ENCODE data around the gene LETM1.

LETM1 gene

DNA sequence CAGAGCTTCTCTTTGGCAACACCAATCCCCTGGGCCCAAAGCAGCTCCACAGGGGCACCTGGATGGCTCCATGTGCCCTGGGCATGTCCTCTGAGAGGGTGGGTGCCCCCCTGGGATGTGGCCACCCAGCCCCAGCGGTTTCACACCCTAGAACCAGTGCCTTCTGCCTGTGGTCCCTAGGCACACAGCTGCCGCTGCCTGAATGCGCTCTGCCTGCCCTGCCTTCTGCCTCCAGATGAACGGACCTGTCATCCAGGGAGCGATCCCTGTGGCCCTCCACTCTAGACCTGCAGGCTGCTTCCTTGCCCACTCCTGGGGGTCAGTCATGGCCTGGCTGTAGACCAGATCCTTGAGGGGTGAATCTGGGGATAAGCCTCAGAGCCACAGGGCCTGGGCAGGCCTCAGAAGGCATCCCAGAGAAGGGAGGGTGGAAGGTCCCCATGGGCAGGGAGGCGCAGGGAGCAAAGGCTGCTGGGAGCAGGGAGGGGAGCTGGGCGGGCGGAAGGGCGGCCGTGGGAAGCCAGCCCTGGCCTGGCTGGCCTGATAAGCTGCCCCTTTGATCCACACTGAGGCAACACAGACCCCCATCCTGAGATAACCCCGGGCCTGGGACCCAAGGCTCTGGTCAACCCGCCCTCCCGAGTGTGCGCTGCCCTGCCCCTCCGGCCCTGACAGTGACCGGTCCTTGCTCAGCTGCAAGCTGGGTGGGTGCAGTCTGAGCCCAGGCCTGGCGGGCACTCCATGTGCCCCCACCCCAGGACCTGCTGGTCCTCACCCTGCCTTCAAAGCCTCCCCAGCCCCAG, 71.0 kb downstream of the LETM1 start:
- no peak overlapping the region for H3K4me3 ChIP-seq (ENCODE audit: low read length)
- H3K4me1 ChIP-seq (ENCODE audit: insufficient read depth, low read length), result peaks cover 41% of the 10 kb centered on the region
- no peaks in the 10 kb centered on the region for H3K36me3 ChIP-seq (ENCODE audit: insufficient read depth, low read length)
- H2AFZ ChIP-seq (ENCODE audit: low read depth, low read length), result no peak overlapping the region
- H3K27me3 ChIP-seq (ENCODE audit: insufficient read depth, low read length), result peaks cover 4% of the 10 kb centered on the region
- H3K9me3 ChIP-seq (ENCODE audit: low read length), result no peaks in the 10 kb centered on the region

- H3K4me1 ChIP-seq (ENCODE audit: insufficient read depth, low read length), result peaks cover 47% of the 10 kb centered on the region
Measured at GRCh38 chr4:1784395-1784788, 71.6 kb downstream of the LETM1 start.

DNA sequence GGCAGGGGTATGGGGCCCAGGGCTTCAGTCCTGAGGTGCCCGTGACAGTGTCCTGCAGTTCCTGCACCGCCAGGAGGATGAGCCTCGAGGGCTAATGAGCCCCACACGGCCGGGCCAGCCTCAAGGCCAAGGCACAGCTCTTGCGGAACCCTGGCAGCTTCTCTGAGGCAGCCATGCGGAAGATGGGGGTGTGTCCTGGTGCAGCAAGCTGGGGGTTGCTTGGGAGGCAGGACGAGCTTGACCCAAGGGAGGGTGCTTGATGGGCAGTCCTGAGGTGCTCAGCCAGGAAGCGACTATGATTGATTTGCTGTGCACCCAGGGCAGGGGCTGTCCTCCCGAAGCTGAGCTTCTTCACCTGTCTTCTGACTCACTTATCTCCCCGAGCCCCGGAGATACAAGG, 72.0 kb downstream of the LETM1 start:
- H3K9me3 ChIP-seq (ENCODE audit: low read length), result no peaks in the 10 kb centered on the region
- no peak overlapping the region for H3K4me3 ChIP-seq (ENCODE audit: low read length)
- peaks cover 52% of the 10 kb centered on the region for H3K4me1 ChIP-seq (ENCODE audit: insufficient read depth, low read length)
- H3K27me3 ChIP-seq (ENCODE audit: insufficient read depth, low read length), result peaks cover 4% of the 10 kb centered on the region
- H3K36me3 ChIP-seq (ENCODE audit: insufficient read depth, low read length), result no peaks in the 10 kb centered on the region
- no peak overlapping the region for H2AFZ ChIP-seq (ENCODE audit: low read depth, low read length)

More at GRCh38 chr4:1784395-1784788, 71.6 kb downstream of the LETM1 start:
- Histone ChIP-seq H3K27me3 (ENCODE audit: insufficient read depth, low read length) (peaks cover 4% of the 10 kb centered on the region), H2AFZ (ENCODE audit: low read depth, low read length) (no peak overlapping the region), H3K4me3 (ENCODE audit: low read length) (no peak overlapping the region), H3K9me3 (ENCODE audit: low read length) (no peaks in the 10 kb centered on the region), H3K36me3 (ENCODE audit: insufficient read depth, low read length) (no peaks in the 10 kb centered on the region)

GRCh38 chr4:1783015-1783414, 72.9 kb downstream of the LETM1 start:
- peaks cover 55% of the 10 kb centered on the region for H3K4me1 ChIP-seq (ENCODE audit: insufficient read depth, low read length)
- no peak overlapping the region for H3K4me3 ChIP-seq (ENCODE audit: low read length)
- no peaks in the 10 kb centered on the region for H3K9me3 ChIP-seq (ENCODE audit: low read length)
- no peaks in the 10 kb centered on the region for H3K36me3 ChIP-seq (ENCODE audit: insufficient read depth, low read length)
- no peak overlapping the region for H2AFZ ChIP-seq (ENCODE audit: low read depth, low read length)
- peaks cover 4% of the 10 kb centered on the region for H3K27me3 ChIP-seq (ENCODE audit: insufficient read depth, low read length)

GRCh38 chr4:1780435-1780834, 75.5 kb downstream of the LETM1 start:
- H3K4me3 ChIP-seq (ENCODE audit: low read length), result no peak overlapping the region
- H3K4me1 ChIP-seq (ENCODE audit: insufficient read depth, low read length), result peaks cover 64% of the 10 kb centered on the region
- H2AFZ ChIP-seq (ENCODE audit: low read depth, low read length), result no peak overlapping the region
- H3K36me3 ChIP-seq (ENCODE audit: insufficient read depth, low read length), result no peaks in the 10 kb centered on the region
- H3K9me3 ChIP-seq (ENCODE audit: low read length), result no peaks in the 10 kb centered on the region
- no peaks in the 10 kb centered on the region for H3K27me3 ChIP-seq (ENCODE audit: insufficient read depth, low read length)

DNA sequence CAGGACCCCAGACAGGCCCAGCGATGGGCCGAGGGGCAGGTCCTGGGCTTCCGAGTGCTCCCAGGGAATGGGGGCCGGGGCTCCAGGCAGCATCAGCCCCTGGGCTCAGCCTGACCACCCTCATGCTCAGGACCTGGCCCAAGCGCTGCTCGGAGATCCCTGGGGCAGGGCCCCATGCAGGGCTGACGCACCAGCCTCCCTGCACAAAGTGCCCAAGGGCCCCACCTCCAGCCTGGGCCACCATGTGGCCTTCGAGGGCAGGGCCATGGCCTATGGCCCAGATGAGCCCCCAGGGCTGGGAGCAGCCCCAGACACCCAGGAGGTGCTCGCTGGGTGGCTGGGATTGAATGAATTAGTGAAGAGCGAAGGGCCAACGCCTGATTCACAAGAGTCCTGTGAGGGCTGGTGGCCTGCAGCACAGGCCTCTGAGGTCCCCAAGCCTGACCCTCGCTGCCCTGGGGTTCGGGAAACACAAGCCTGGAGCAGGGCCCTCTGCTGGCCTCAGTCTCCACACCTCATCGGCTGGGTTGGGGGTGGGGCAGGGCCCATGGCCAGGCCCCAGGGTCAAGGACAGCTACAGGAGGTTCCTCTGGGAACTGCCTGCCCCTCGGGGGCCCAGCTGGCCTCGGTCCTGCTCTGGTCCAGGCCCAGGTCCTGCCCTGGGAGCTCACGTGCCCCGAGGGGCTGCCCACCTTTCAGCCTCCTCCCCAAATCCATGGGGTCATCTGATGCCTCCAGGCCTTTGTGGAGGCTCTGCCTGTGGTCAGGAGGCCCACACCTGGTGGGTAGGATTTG, 76.2 kb downstream of the LETM1 start:
- no peak overlapping the region for H3K4me3 ChIP-seq (ENCODE audit: low read length)
- no peaks in the 10 kb centered on the region for H3K9me3 ChIP-seq (ENCODE audit: low read length)
- no peaks in the 10 kb centered on the region for H3K36me3 ChIP-seq (ENCODE audit: insufficient read depth, low read length)
- H2AFZ ChIP-seq (ENCODE audit: low read depth, low read length), result no peak overlapping the region
- H3K27me3 ChIP-seq (ENCODE audit: insufficient read depth, low read length), result no peaks in the 10 kb centered on the region
- peaks cover 59% of the 10 kb centered on the region for H3K4me1 ChIP-seq (ENCODE audit: insufficient read depth, low read length)

DNA sequence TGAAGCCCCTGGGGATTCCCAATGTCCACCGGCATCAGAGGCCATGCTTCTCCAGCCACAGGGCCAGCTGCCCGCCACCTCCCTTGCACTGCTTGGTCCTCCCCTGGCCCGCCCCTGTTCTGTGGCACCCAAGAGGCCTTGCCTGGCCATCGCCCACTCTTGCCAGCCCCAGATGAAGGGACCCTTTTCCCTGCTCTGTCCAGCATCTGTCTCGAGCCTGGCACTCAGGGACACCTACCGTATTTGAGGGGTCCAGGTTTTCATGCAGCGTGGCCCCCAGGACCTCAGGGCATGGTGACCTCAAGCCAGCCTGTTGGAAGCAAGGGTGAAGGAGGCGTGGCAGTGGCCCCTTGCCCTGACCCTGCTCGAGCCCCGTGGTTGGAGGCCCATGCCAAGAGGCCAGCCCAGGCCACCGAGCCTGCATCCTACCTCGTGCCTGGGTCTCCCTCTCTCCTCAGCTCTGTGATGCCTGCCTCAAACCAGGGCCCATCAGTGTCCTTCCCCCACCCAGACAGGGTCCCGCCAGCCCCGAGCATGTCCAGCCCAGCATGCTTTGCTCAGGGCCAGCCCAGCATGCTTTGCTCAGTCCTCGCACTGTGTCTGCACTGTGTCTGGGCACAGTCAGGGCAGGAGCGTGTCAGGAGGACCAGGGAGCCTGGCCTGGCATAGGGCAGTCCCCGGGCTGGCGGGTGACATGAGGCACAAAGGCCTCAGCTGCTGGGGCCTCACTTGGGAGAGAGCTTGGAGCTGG, 77.1 kb downstream of the LETM1 start:
- H3K4me3 ChIP-seq (ENCODE audit: low read length), result no peak overlapping the region
- peaks cover 56% of the 10 kb centered on the region for H3K4me1 ChIP-seq (ENCODE audit: insufficient read depth, low read length)
- H3K36me3 ChIP-seq (ENCODE audit: insufficient read depth, low read length), result no peaks in the 10 kb centered on the region
- H3K27me3 ChIP-seq (ENCODE audit: insufficient read depth, low read length), result no peaks in the 10 kb centered on the region
- H2AFZ ChIP-seq (ENCODE audit: low read depth, low read length), result no peak overlapping the region
- no peaks in the 10 kb centered on the region for H3K9me3 ChIP-seq (ENCODE audit: low read length)

DNA sequence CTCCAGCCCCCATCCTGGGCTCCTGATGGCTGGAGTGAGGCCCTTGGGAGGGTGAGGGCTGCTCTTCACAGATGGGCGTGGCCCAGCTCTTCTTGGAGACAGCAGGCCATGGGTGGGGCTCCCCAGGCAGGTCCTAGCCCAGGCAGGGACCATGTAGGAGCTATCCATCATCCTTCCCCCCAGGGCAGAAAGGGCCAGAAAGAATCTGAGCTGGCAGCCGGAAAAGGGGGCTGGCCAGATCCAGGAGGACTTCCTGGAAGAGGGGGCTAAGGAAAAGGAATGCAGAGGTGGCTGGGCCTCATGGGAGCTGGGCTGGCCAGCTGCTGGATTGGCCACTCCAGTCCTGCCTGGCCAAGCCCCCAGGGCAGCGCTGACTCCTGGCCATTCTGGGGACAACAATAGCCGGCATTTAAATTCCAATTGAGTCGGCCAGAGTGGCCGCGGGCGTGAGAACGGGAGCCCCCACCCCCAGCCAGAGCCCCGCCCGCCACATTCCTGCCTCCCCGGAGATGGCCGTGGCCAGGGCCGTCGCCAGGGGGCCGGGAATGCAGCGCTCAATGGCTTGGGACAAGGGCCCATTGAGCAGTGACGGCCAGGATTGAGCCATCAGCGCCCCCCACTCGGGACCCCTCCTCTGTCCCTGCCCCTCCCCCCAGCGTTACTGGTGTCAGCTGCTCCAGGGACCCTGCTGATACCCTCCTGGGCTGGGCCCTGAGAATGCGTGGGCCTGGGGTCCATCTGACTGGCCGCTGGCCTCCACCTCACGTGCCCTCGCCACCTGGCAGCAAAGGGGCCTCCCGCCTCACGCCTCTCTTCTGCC, 77.9 kb downstream of the LETM1 start:
- peaks cover 57% of the 10 kb centered on the region for H3K4me1 ChIP-seq (ENCODE audit: insufficient read depth, low read length)

GRCh38 chr4:1776521-1777161, 79.3 kb downstream of the LETM1 start:
- H3K4me3 ChIP-seq (ENCODE audit: low read length), result no peak overlapping the region
- no peaks in the 10 kb centered on the region for H3K36me3 ChIP-seq (ENCODE audit: insufficient read depth, low read length)
- peaks cover 67% of the 10 kb centered on the region for H3K4me1 ChIP-seq (ENCODE audit: insufficient read depth, low read length)
- H3K27me3 ChIP-seq (ENCODE audit: insufficient read depth, low read length), result no peaks in the 10 kb centered on the region
- H2AFZ ChIP-seq (ENCODE audit: low read depth, low read length), result no peak overlapping the region
- no peaks in the 10 kb centered on the region for H3K9me3 ChIP-seq (ENCODE audit: low read length)

More for the DNA sequence above, 77.9 kb downstream of the LETM1 start:
- no peaks in the 10 kb centered on the region for H3K27me3 ChIP-seq (ENCODE audit: insufficient read depth, low read length)
- no peak overlapping the region for H2AFZ ChIP-seq (ENCODE audit: low read depth, low read length)
- no peaks in the 10 kb centered on the region for H3K9me3 ChIP-seq (ENCODE audit: low read length)
- H3K4me3 ChIP-seq (ENCODE audit: low read length), result no peak overlapping the region
- H3K36me3 ChIP-seq (ENCODE audit: insufficient read depth, low read length), result no peaks in the 10 kb centered on the region

DNA sequence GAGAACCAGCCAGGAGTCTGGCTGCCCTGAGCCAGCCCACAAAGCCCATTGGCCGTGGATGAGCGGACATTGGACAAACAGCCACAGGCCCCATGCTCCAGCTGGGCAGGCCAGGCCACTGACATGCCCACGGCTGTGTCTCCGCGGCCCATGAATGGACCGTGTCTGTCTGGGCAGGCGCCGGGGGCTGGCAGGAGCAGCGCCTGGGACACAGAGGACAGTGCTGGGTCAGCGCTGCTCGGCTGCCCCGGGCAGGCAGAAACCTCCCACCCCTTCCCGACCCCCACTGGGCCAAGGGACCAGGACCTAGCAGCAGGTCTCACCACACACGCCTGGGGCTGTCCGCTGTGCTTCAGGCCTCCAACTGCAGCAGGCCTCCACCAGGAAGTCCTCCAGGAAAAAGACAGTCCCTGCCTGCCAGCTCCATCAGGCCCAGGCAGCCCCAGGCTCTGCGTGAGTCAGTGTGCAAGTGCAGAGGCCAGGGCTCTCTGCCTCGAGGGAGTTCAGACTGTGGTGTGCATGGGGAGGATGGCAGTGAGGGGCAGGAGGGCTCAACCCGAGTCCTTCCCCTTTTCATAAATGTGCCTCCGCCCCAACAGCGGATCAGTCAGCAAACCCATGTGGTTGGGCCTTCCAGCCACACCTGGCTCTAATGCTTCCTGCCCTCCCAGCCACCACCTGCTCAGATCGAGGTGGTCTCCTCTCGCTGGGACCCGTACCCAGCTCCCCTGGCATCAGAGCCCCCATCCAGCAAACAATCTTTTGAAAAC, 80.0 kb downstream of the LETM1 start:
- H3K27me3 ChIP-seq (ENCODE audit: insufficient read depth, low read length), result no peaks in the 10 kb centered on the region
- H3K4me1 ChIP-seq (ENCODE audit: insufficient read depth, low read length), result peaks cover 74% of the 10 kb centered on the region

DNA sequence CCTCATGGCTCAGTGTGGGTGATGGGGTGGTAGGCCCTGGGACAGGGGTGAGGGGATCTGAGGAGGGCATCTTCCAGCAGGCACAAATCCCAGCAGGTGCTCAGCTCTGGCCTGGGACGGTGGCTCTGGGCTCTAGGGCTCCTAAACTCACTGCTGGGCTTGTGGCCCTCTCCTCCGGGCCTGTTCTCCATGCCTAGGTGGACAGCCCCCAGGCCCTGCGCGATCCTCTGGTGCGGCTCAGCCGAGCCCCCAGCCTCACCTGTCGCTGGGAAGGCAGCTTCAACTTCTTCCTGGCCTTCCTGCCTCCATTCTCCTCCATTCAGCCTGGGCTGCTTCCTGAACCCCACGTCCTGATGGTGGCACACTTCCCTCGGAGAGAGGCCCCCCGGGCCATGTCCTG, 82.2 kb downstream of the LETM1 start:
- H3K4me3 ChIP-seq (ENCODE audit: low read length), result no peak overlapping the region
- H3K36me3 ChIP-seq (ENCODE audit: insufficient read depth, low read length), result no peaks in the 10 kb centered on the region
- H2AFZ ChIP-seq (ENCODE audit: low read depth, low read length), result no peak overlapping the region
- H3K4me1 ChIP-seq (ENCODE audit: insufficient read depth, low read length), result peaks cover 77% of the 10 kb centered on the region
- no peaks in the 10 kb centered on the region for H3K9me3 ChIP-seq (ENCODE audit: low read length)
- no peaks in the 10 kb centered on the region for H3K27me3 ChIP-seq (ENCODE audit: insufficient read depth, low read length)

More for the DNA sequence above, 80.0 kb downstream of the LETM1 start:
- Histone ChIP-seq H3K4me3 (ENCODE audit: low read length) (no peak overlapping the region), H3K9me3 (ENCODE audit: low read length) (no peaks in the 10 kb centered on the region), H3K36me3 (ENCODE audit: insufficient read depth, low read length) (no peaks in the 10 kb centered on the region), H2AFZ (ENCODE audit: low read depth, low read length) (no peak overlapping the region)
